B cell (primary cell): ENCODE data around the gene PIP4K2A. TPM values are rescaled to one million over a fixed set of nuclear protein-coding genes. Genes with fewer than 3 reads are reported as not detected.

Source experiments
- ATAC-seq: fragments of 200-7000 bp; cut with Tn5 transposase; one replicate; pipeline ENCODE4 v1.10.0; 2021; ENCODE audit warnings: low read depth, mild to moderate bottlenecking, moderate number of reproducible peaks, moderate library complexity
- CTCF ChIA-PET: fragments of 350-600 bp; sonication (Branson Sonifier 250); formaldehyde crosslinking; loops from one replicate; lab custom pipeline; 2021; ENCODE audit warnings: antibody characterized with exemption, inconsistent platforms; lab: Charles Lee
- POLR2A ChIA-PET: fragments of 350-600 bp; sonication (Branson Sonifier 250); formaldehyde crosslinking; loops from one replicate; lab custom pipeline; 2021; ENCODE audit warnings: antibody characterized with exemption; lab: Charles Lee
- DNase-seq: peaks from one replicate; pipeline ENCODE4 v3.0.0; 2013
- H2AFZ ChIP-seq: 2 replicates; pipeline ENCODE4 v1.6.1; 2012; ENCODE audit warnings: mild to moderate bottlenecking, low read depth, low read length; ENCODE audit not compliant: insufficient read depth, poor library complexity, severe bottlenecking
- H3K27ac ChIP-seq, 2 donors: 1 replicate in 1 of 2; 2 replicates in 1 of 2; pipeline ENCODE4 v1.5.1; 2012 to 2013; ENCODE audit warnings: low read length in 2 of 2, mild to moderate bottlenecking in 2 of 2, moderate library complexity in 1 of 2
- H3K27me3 ChIP-seq, 4 experiments: fragments of 200-600 bp in 1 of 4; sonication (generic) in 1 of 4; replicated peaks in 1 of 4; 1 replicate in 2 of 4; 2 replicates in 2 of 4; pipeline versions ENCODE4 v1.6.1 to v1.7.0; 2013 to 2016; ENCODE audit warnings: low read length in 3 of 4, mild to moderate bottlenecking in 2 of 4, mixed read lengths in 1 of 4, moderate library complexity in 1 of 4; ENCODE audit not compliant: insufficient read depth in 4 of 4, control insufficient read depth in 3 of 4; ENCODE audit errors: control extremely low read depth in 1 of 4
- H3K36me3 ChIP-seq, 2 experiments: replicated peaks in 1 of 2; 1 replicate in 1 of 2; 2 replicates in 1 of 2; pipeline versions ENCODE4 v1.6.1 to v1.7.1; 2013; ENCODE audit warnings: low read length in 1 of 2; ENCODE audit not compliant: insufficient read depth in 2 of 2, control insufficient read depth in 1 of 2; ENCODE audit errors: control extremely low read depth in 1 of 2, extremely low read depth in 1 of 2
- H3K4me1 ChIP-seq, 2 donors: fragments of 200-600 bp in 1 of 2; sonication (generic) in 1 of 2; 1 replicate in 1 of 2; 2 replicates in 1 of 2; pipeline versions ENCODE4 v1.5.1 to v1.6.1; 2013 to 2017; ENCODE audit warnings: low read length in 2 of 2; ENCODE audit not compliant: control insufficient read depth in 2 of 2, insufficient read depth in 2 of 2
- H3K4me2 ChIP-seq: replicated peaks from 2 replicates; pipeline ENCODE3; 2012; ENCODE audit warnings: mild to moderate bottlenecking, low read depth, low read length; ENCODE audit not compliant: poor library complexity, severe bottlenecking
- H3K4me3 ChIP-seq, 5 experiments: fragments of 200-600 bp in 1 of 5; sonication (generic) in 1 of 5; 1 replicate in 3 of 5; 2 replicates in 2 of 5; pipeline versions ENCODE4 v1.5.1 to v1.7.0; 2011 to 2016; ENCODE audit warnings: low read length in 4 of 5, mild to moderate bottlenecking in 4 of 5, low read depth in 2 of 5, control low read depth in 1 of 5, moderate library complexity in 1 of 5; ENCODE audit not compliant: insufficient read depth in 1 of 5; ENCODE audit errors: control extremely low read depth in 1 of 5, extremely low read depth in 1 of 5
- H3K79me2 ChIP-seq: fragments of 200-600 bp; sonication (generic); one replicate; pipeline ENCODE4 v1.6.0; 2016; ENCODE audit warnings: low read length; ENCODE audit not compliant: control insufficient read depth, insufficient read depth
- H3K9ac ChIP-seq: fragments of 200-600 bp; sonication (generic); 2 replicates; pipeline ENCODE4 v1.6.1; 2017; ENCODE audit warnings: mild to moderate bottlenecking, low read length, moderate library complexity
- H3K9me3 ChIP-seq, 3 donors: one replicate each; pipeline versions ENCODE4 v1.6.1 to v1.7.1; 2013; ENCODE audit warnings: low read length in 2 of 3; ENCODE audit not compliant: control insufficient read depth in 2 of 3, insufficient read depth in 1 of 3; ENCODE audit errors: control extremely low read depth in 1 of 3
- H4K20me1 ChIP-seq: 2 replicates; pipeline ENCODE4 v1.6.0; 2012; ENCODE audit warnings: mild to moderate bottlenecking, low read length; ENCODE audit not compliant: insufficient read depth, control insufficient read depth, poor library complexity, severe bottlenecking
- H3K27ac Mint-ChIP-seq: one replicate; pipeline ENCODE4 v1.8.0; 2021; ENCODE audit warnings: mixed read lengths
- H3K27me3 Mint-ChIP-seq: one replicate; pipeline ENCODE4 v1.8.0; 2021; ENCODE audit warnings: mixed read lengths
- H3K4me1 Mint-ChIP-seq: one replicate; pipeline ENCODE4 v1.8.0; 2021; ENCODE audit warnings: mixed read lengths
- H3K4me3 Mint-ChIP-seq: one replicate; pipeline ENCODE4 v1.8.0; 2021; ENCODE audit warnings: mixed read lengths
- H3K9me3 Mint-ChIP-seq: one replicate; pipeline ENCODE4 v1.8.0; 2022; ENCODE audit warnings: mixed read lengths; ENCODE audit not compliant: insufficient read depth
- EZH2 ChIP-seq: IDR thresholded peaks from 2 replicates; pipeline ENCODE4 v1.6.1; 2012; ENCODE audit warnings: borderline replicate concordance, low read depth, mild to moderate bottlenecking, moderate library complexity, low read length; ENCODE audit not compliant: insufficient read depth, poor library complexity, severe bottlenecking
- WGBS: methylation state at CpG from one replicate; pipeline ENCODE4 v1.1.5; 2013; ENCODE audit warnings: missing lambda C conversion rate; ENCODE audit not compliant: insufficient coverage; 5-methylcytosine and 5-hydroxymethylcytosine counted together
- intact Hi-C: fragments of 100-400 bp; cut with micrococcal nuclease; formaldehyde crosslinking; loops from one replicate; pipeline ENCODE4 v1.10.0; 2022
- polyA plus RNA-seq: library from polyadenylated mRNA; depleted of rRNA; stranded (reverse); fragments of >200 nt; gene quantifications from 2 replicates; pipeline ENCODE4 v1.2.3, GENCODE V29; 2012
- total RNA-seq, 2 donors: library from RNA; stranded (reverse); fragments of 120-200 nt in 1 of 2; gene quantifications; 1 replicate in 1 of 2; 2 replicates in 1 of 2; pipeline versions ENCODE4 v1.2.3 to v1.2.4, GENCODE V29; 2013 to 2022
- TF ChIP-seq, protein P1 (sequence below): fragments of 200-600 bp; IDR thresholded peaks from one replicate; pipeline ENCODE4 v1.8.0; 2022; ENCODE audit warnings: antibody characterized with exemption, mild to moderate bottlenecking

Gene PIP4K2A
- total and polyA plus RNA-seq, 2 donors (not counting 1 experiment from before 2014, with no cell fraction given), result 21.8 to 103 TPM

GRCh38 chr10:22539579-22540298 lies 174.6 kb downstream of the PIP4K2A start:
- intact Hi-C loops, result no loop called here
- H3K9me3 ChIP-seq, result no peaks in the 10 kb centered on the region
- Mint-ChIP-seq H3K27ac (no peak overlapping the region), H3K4me3 (no peak overlapping the region), H3K27me3 (no peaks in the 10 kb centered on the region), H3K9me3 (no peaks in the 10 kb centered on the region), H3K4me1 (no peaks in the 10 kb centered on the region)
- WGBS, result 68% methylated on average over 8 of the region's 11 CpGs
- no peak overlapping the region for H3K4me3 ChIP-seq
- TF ChIP-seq EZH2, result no peak
- TF ChIP-seq, protein P1, sequence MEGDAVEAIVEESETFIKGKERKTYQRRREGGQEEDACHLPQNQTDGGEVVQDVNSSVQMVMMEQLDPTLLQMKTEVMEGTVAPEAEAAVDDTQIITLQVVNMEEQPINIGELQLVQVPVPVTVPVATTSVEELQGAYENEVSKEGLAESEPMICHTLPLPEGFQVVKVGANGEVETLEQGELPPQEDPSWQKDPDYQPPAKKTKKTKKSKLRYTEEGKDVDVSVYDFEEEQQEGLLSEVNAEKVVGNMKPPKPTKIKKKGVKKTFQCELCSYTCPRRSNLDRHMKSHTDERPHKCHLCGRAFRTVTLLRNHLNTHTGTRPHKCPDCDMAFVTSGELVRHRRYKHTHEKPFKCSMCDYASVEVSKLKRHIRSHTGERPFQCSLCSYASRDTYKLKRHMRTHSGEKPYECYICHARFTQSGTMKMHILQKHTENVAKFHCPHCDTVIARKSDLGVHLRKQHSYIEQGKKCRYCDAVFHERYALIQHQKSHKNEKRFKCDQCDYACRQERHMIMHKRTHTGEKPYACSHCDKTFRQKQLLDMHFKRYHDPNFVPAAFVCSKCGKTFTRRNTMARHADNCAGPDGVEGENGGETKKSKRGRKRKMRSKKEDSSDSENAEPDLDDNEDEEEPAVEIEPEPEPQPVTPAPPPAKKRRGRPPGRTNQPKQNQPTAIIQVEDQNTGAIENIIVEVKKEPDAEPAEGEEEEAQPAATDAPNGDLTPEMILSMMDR, result no peak
- no peaks in the 10 kb centered on the region for H3K27me3 ChIP-seq
- H3K4me1 ChIP-seq, result no peaks in the 10 kb centered on the region
- H4K20me1 ChIP-seq, result peaks cover 3% of the 10 kb centered on the region
- no peaks in the 10 kb centered on the region for H3K79me2 ChIP-seq
- no peak overlapping the region for H2AFZ ChIP-seq
- POLR2A ChIA-PET, result no interaction called here
- peaks cover 0 to 75% of the 10 kb centered on the region in 2 experiments for H3K36me3 ChIP-seq
- ATAC-seq, result no peak
- H3K27ac ChIP-seq, result no peak overlapping the region
- H3K9ac ChIP-seq, result no peak overlapping the region
- CTCF ChIA-PET, result no interaction called here
- no peak for DNase-seq
- no peak overlapping the region for H3K4me2 ChIP-seq

DNA sequence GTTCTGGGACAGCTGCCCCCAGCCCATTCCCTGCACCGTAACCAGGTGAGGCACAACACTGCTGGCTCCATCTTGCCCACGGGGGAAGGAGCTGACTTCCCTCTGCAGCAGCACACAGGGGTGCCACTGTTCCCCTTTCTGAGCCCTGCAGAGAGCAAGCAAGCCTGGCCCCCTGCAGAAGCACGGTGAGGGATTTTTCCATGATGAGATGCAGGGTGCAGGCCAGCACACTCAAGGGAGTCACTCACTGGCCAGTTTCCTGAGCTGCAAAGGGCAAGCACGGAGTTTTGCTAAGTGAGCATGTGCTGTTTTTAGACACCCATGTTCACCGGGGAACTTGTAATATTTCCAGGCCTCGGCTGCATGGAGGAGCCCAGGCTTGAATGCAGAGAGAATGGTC lies 176.6 kb downstream of the PIP4K2A start:
- Histone ChIP-seq H3K27me3 (no peaks in the 10 kb centered on the region), H3K4me3 (no peak overlapping the region), H3K4me1 (no peaks in the 10 kb centered on the region), H3K4me2 (no peak overlapping the region), H3K79me2 (no peaks in the 10 kb centered on the region), H3K9me3 (no peaks in the 10 kb centered on the region), H4K20me1 (no peaks in the 10 kb centered on the region), H2AFZ (no peak overlapping the region), H3K9ac (no peak overlapping the region), H3K36me3 (peaks cover 0 to 56% of the 10 kb centered on the region in 2 experiments), H3K27ac (no peak overlapping the region)
- no peak for DNase-seq
- Mint-ChIP-seq H3K4me3 (no peak overlapping the region), H3K27me3 (no peaks in the 10 kb centered on the region), H3K4me1 (no peaks in the 10 kb centered on the region), H3K27ac (no peak overlapping the region), H3K9me3 (no peaks in the 10 kb centered on the region)
- 88% methylated on average over 6 of the region's 6 CpGs for WGBS
- ATAC-seq, result no peak
- intact Hi-C loops, result no loop called here
- ChIA-PET POLR2A (no interaction called here), CTCF (interaction anchor here (0.6 to 0.9 kb wide), 2 partner anchors 12 to 24 kb away, joined by 3 read pairs; no protein-coding TSS in a partner anchor)
- TF ChIP-seq EZH2, result no peak
- TF ChIP-seq, protein P1, result no peak
